Measurements from ENCODE around the gene CNTN1.

Gene CNTN1

DNA sequence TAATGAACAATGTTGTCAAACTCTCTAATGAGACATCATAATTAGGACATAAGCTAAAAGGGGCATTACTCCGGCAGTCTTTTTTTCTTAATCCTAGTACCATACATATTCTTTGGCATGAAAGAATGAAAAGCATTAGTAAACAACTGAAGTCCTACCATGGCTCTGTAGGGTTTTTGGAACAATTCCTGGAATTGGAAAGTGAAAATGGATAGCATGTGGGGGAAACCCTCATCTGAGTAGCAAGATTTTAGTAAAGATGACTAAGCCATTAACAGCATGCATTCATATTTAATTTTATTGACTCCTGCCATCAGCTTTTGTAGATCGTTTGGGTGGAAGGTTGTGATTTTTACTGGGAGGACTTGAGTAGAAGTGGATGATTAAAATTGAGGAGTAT, 279.7 kb downstream of the CNTN1 start:
- TF ChIP-seq, protein P1, sequence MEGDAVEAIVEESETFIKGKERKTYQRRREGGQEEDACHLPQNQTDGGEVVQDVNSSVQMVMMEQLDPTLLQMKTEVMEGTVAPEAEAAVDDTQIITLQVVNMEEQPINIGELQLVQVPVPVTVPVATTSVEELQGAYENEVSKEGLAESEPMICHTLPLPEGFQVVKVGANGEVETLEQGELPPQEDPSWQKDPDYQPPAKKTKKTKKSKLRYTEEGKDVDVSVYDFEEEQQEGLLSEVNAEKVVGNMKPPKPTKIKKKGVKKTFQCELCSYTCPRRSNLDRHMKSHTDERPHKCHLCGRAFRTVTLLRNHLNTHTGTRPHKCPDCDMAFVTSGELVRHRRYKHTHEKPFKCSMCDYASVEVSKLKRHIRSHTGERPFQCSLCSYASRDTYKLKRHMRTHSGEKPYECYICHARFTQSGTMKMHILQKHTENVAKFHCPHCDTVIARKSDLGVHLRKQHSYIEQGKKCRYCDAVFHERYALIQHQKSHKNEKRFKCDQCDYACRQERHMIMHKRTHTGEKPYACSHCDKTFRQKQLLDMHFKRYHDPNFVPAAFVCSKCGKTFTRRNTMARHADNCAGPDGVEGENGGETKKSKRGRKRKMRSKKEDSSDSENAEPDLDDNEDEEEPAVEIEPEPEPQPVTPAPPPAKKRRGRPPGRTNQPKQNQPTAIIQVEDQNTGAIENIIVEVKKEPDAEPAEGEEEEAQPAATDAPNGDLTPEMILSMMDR (IDR thresholded peaks at IDR 0.05): no peak

DNA sequence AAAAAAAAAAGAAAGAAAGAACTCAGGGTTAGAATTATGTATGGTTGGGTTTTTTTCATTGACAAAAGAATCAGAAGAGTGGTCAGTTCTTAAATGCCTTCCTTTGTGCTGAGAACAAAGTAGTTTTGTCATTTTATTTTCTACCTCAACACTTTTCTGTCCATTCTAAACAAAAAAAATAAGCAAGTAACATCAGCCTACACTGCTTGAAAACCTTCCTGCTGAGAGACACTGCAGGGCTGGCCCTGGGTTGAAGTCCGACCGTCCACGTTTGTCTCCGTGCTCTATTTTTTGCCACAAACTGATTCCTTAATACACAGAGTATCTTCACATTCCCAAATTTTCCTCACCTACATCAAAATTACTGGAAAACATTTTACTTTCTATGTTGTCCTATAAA, 284.3 kb downstream of the CNTN1 start:
- TF ChIP-seq, protein P1 (IDR thresholded peaks at IDR 0.05): no peak

DNA sequence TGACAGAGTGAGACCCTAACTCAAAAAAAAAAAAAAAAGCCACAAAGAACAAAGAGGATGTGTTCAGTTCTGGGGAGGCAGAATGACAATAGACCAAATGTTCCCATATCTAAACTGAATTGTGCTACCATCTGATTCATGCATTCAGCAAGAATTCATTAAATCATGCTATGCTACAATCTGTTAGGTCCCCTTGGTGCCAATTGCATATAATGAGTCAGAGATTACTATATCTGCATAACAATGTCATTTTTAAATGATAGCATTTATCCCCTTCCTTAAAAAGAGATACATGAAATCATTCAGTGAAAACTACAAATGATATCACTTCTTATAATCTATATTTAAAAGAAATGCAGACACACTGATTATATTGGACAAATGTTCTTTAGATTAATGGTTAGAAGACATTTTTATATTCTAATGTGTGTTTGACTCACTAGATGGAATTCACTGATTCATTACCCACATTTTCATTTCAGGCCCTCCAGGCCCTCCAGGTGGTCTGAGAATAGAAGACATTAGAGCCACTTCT, 288.3 kb downstream of the CNTN1 start:
- TF ChIP-seq, protein P1 (IDR thresholded peaks at IDR 0.05): no peak

DNA sequence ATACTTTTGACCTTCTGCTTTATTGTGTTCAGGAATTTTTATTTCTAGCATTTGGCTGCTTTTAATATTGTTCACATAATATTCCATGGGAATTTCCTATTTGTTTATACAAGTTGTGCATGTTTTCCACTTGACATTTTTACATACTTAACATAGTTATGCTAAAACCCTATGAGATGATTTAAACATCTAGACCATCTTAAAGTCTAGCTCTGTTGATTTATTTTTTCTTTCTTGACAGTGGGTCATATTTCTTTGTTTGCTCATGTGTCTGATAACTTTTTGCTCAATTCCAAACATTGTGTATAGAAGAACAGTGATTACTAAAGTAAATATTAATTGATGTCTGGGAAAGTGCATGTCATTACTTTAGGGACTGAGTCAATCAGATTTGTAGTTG, 293.8 kb downstream of the CNTN1 start:
- TF ChIP-seq, protein P1 (IDR thresholded peaks at IDR 0.05): no peak

DNA sequence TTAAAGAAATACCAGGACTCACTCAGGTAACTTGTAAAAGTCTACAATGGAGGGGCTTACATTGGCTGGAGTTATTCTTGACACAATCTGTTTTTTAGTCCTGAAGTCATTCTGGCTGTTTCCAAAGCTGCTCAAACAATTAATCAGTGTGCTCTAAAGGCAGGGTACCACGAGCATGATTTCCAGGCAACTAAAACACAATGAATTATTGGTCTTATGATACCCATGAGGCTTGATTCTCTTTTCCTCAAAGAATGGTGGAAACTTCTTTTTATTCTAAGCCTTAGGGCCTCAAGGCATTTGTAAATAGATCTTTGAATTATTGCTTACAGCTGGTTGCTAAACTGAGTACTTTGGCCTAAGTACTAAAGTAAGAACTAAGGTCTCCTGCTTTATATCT, 296.1 kb downstream of the CNTN1 start:
- TF ChIP-seq, protein P1 (IDR thresholded peaks at IDR 0.05): no peak

DNA sequence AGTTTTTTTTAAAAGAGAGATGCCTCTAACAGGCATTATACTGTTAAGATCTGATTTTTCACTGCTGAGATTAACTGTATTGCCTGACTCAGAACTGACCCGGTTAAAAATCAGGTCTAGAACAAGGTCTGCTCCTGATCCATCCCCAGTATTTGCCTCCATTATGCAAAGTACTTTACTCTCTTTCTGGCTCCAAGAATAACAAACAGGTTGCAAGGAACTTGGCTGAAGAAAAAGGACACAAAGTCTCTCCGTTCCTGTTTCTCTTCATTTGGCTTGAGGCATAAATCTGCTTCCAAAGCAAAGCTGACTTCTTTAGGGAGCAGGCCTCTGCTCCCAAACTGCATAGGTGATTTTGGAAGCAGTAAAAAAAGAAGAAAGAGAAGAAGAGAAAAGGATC, 296.6 kb downstream of the CNTN1 start:
- TF ChIP-seq, protein P1 (IDR thresholded peaks at IDR 0.05): no peak

DNA sequence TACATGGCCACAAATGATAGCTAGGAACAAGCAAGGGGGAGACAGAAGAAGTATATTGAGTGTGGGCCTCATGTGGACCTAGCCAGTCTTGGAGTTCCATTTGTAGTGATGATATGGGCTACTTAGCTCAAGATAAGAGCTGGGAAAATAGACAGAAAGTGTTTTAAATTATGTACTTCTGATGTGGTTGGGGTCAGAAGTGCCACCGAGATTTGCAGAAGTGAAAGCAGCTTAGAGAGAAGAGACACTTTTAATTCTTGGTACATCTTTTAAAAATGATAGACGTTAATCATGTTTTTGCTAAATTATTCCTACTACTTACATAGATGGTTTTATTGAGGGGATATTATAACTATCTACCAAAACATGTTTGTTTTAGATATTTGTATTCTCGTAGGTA, 297.5 kb downstream of the CNTN1 start:
- TF ChIP-seq, protein P1 (IDR thresholded peaks at IDR 0.05): no peak

DNA sequence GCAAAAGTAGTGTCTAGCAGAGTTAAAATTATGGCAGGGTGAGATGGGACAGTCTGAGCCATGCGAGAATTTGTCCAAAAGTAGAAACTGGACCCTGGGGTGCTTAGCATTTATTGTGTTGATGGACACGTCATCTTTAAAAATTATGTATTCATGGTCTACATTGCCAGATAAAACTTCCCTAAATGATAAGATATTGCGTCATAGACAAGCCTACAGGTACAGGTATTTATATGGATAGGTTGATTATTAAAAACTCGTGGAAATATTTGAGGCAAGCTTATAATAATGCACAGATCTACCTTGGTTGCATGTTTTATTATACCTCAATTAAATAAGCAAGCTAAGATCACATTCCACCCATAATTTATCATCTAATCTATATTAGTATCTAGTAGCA, 299.9 kb downstream of the CNTN1 start:
- TF ChIP-seq, protein P1 (IDR thresholded peaks at IDR 0.05): no peak
